ENCODE data around the gene ARHGEF12.

DNA sequence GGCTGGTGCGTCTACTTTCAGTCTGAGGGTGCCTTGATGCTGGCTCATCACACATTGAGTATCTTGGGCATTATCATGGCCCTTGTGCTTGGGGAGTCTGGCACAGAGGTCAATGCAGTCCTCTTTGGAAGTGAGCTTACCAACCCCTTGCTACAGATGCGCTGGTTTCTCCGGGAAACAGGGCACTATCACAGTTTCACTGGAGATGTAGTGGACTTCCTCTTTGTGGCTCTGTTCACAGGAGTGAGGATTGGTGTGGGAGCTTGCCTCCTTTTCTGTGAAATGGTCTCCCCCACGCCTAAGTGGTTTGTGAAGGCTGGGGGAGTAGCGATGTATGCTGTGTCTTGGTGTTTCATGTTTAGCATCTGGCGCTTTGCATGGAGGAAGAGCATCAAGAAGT lies 6.2 kb upstream of the ARHGEF12 start:
- TF ChIP-seq POLR2AphosphoS5 (IDR thresholded peaks at IDR 0.05) (no peak), CTCF (IDR thresholded peaks at IDR 0.05) (no peak), POLR2A (IDR thresholded peaks at IDR 0.05) (no peak)

Measured in sigmoid colon (tissue), 4 donors.